Epidermal melanocyte (primary cell): ENCODE data around the gene MTCH1.

Experiments
- DNase-seq: peaks from one replicate; pipeline ENCODE4 v3.0.0; 2011; ENCODE audit warnings: low spot score; ENCODE audit not compliant: insufficient read length

MTCH1 gene

DNA sequence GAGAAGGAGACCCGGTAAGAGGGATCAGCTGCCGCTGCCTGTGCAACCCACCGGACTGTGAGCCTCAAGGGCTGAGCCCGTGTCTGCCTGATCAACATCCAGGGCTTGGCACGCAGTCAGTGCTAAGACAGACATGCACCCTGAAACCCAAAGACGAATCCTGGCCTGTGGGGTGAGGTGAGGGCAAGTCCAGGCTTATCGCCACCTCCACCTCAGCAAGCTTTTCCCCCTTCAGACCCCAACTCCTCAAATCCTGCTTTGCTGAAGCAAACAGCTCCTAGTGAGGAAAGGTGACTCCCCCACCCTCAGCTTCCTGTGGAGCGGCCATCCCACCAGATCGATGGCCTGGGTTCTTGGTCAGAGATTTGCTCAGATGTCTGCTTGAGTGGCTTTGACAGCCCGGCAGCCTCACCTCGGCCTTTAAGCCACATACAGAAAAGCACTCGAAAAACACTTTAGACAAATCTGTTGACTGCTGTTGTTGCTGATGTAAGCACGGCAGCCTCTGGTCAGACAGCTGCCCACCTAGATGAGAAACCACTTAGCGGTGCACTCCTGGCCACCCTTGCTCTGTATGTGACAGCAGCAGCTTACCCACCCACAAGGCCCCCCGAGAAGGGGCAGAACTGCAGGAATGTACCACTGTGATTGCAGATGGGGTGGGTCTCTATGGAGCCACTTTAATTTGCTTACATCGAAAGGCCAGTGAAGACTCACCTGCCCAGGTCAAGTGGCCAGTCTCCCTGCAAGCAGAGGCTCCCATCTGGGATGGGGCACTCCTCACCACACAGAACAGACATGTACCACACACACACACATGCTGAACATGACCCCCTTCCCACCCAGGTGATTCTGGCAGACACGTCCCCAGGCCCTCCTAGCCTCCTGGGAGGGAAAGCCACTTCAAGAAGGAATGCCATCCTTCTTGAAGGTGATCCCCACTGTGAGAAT is 14.8 kb downstream of the MTCH1 start:
- no peak for DNase-seq

DNA sequence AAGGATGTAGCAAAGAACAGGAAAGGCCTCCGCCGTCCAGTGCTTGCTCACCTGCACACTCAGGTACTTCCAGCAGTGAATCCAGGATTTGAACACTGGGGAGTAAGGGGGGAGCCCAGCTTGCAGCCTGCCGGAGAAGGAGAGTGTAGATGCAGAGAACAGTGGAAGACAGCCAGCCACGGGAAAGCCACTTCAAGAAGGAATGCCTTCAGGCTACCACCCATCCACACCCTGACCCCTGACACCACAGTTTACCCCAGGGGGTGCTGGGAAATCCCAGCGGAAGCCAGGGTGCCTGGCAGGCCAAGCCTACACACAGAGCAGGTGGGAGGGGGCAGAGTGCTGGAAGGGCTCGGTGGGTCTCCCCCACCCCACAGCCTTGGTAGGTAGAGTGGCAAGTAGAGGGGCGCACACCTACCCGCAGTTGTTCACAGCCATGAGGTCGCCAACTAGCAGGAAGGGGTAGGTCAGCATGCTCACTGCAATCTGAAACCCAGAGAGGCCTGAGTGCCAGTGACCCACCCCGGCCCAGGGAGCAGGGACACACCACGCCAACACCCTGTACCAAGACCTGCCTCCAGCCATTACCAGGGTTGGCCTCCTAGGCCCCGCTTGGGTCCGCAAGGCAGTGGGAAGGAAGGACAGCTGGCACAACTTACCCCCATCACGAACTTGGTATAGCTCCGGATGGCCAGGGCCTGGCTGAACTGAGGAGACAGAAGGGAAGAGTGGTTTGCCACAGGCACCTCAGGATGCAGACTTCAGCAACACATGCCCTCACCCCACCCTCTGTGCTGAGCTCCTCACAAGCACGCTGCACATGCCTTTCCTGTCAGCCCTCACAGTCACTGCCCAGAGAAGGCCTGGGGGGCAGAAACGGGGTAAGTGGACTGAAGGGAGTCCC is 15.8 kb downstream of the MTCH1 start:
- no peak for DNase-seq

DNA sequence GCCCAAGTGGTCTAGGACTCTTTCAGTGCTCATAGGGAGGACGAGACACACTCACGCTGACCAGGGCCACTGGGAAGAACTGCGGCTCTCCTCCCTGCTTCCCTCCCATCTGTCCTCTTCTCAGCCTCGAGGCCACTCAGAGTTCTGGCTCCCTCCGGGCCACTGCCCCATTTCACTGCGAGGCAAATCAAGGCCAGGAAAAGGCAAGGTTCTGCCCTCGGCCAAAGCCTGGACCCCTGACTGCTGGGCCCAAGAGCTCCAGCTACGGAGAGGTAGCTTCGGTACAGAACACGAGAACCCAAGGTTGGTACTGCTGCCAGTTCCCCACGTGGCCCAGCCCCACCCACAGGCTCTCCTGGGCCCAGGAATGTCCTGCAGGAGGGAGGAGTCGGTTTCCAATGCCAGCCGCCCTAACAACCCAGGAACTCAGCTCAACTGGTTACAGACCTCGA is 16.7 kb downstream of the MTCH1 start:
- no peak for DNase-seq

DNA sequence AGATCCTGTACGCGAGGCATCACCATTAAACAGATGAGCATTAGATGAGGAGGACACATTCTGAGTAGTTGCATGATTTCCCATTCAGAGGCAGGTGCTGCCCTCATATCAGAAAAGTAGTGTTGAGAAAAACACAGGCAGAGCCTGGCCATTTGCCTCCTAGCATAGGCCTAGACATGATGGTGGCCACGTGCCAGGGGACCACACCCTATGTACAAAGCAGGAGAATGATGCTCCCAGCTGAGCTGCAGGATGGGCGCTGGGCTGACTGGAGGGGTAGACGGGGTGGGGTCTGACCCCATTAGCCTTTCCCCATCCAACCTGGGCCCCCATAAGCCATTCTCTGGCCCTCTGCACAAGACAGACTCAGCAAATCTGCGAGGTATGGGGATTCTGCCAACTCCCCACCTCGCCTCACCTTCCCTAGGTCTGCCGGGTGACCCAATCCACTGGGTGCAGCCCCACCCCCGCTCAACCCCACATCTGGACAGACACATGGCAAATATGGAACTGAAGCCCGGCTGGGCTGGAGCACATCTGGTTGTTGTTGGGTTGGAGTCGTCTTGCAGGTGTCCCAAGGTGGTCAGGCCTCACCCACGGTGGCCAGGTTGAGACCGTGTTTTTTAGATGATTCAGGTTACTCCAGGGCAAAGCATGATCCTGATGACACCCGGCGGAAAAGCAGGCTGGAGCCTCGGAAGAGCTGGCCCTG is 17.6 kb downstream of the MTCH1 start:
- no peak for DNase-seq

DNA sequence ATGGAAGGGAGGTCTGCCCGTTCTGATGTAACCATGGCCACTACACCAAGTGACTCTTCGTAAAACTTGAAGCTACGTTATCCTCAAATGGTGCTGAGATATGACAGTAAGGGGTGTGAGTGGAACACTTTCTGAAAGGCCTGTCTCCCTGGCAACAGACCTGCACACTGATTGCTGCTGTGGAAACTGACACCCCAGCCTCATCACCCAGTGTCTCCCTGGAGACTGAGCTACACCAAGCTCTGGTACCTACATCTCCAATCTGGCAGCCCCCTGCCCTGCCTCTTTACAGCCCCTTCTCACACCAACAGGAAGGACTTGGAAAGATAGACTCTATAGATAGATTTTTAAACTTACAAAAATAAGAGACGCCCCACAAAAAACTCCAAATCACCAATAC is 18.2 kb downstream of the MTCH1 start:
- DNase-seq = no peak

DNA sequence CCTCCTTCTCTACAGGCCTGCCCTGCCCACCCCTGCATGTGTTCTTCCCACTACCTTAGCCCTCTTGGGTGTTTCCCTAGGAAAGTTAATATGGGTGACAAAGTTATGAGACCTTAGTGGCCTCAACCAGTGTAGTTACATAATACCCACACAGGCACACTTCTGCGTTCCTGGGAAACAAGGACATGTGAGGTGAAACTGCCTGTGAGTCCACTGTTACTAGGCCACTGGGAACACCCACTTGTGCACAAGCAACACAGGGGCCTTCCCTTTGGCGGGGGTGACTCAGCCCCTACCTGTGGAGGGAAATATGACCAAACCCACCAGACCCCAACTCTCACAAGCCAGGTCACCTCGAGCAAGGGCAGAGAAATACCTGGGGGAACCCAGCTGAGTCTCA is 18.7 kb downstream of the MTCH1 start:
- no peak for DNase-seq

DNA sequence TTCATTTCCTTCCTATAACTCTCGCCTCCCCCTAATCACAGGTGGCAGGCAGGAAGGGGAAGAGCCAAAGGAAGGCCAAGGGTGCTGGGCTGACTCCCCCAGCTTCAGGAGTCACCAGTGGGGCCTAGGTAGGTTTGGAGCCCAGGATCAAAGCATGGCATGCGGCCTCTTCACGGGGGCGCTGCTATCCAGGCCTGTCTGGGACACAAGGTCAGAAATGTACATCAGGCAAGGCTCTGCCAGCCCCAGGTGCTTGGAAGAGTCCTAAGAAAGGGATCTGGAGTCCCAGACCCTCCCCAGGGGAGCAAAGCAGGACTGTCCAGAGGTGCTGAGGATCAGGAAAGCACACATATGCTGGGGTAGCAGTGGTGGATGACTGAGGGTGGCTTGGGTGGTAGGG is 21.1 kb downstream of the MTCH1 start:
- no peak for DNase-seq

DNA sequence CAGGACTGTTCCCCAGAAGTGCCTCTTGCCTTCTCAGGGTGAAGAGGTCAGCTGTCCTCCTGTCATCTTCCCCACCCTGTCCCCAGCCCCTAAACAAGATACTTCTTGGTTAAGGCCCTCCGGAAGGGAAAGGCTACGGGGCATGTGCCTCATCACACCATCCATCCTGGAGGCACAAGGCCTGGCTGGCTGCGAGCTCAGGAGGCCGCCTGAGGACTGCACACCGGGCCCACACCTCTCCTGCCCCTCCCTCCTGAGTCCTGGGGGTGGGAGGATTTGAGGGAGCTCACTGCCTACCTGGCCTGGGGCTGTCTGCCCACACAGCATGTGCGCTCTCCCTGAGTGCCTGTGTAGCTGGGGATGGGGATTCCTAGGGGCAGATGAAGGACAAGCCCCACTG is 21.6 kb downstream of the MTCH1 start:
- no peak for DNase-seq

DNA sequence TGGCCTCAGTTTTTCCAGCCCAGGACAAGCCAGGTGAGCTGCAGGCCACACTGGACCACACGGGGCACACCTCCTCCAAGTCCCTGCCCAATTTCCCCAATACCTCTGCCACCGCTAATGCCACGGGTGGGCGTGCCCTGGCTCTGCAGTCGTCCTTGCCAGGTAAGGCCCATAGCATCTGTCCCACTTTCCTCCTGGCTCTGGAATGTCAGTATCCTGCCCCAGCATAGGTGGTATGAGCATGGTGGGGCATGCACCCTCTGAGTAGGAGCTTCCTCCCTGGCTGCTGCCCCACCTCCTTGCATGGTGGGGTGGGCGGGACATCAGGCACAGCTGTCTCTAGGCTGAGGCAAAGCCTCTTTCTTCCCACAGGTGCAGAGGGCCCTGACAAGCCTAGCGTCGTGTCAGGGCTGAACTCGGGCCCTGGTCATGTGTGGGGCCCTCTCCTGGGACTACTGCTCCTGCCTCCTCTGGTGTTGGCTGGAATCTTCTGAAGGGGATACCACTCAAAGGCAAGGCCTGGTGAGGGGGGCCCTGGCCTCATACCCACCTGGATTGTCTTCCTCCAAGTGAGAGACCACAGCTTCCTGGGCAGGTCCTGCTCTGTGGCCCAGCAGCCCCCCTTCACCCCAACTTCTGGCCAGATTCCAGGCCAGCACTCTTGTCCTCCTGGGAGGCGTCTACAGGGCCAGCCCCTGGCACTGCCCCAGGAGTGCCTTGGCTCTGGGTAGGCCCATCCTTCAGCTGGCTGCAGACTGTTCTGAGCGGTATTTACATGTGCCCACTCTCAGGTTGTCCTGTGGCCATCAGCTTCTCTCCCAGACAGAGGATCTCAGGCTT is 22.3 kb downstream of the MTCH1 start:
- DNase-seq = no peak

DNA sequence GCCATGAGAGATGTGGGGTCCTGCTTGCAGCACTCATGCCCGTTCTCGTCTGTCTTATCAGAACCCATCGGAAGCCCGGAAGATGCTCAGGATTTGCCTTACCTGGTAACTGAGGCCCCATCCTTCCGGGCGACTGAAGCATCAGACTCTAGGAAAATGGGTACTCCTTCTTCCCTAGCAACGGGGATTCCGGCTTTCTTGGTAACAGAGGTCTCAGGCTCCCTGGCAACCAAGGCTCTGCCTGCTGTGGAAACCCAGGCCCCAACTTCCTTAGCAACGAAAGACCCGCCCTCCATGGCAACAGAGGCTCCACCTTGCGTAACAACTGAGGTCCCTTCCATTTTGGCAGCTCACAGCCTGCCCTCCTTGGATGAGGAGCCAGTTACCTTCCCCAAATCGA is 23.1 kb downstream of the MTCH1 start:
- DNase-seq = no peak

DNA sequence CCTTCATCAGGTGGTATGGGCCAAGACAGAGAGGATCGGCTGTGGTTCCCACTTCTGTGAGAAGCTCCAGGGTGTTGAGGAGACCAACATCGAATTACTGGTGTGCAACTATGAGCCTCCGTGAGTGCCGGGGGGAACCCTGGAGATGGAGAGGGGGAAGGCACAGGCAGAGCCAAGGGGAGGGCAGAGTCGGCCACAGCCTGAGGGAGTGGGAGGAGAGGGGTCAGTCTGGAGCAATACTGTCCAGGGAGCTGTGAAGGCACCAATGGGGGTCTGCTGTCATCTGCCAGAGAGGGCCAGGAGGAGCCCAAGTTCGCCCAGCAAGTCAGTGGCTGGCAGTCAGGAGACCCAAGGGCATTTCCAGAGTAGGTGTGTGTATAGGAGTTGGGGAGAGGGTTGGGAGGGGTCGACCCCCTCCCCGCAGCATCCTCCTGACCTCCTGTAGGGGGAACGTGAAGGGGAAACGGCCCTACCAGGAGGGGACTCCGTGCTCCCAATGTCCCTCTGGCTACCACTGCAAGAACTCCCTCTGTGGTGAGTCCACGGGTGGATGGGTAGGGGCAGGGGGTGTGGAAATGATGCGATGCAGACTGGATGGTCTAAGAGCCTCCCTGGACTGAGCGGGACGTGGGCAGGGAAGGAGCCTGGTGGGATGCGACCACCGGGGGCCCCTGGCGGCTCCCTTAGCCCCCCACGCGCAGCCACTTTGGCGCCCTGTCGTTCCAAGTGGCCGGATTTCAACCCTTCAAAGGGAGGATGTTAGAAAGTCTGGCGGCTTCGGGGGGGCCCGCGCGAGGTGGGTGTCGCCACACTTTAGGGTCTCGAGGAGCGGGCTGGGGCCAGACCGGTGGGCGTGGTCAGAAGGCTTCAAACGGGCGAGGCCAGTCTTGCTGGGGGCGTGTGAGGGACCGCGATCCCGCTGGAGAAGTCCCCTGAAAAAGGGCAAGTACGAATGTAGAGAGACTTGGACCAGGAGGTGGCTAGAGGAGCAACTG is 24.3 kb downstream of the MTCH1 start:
- no peak for DNase-seq

DNA sequence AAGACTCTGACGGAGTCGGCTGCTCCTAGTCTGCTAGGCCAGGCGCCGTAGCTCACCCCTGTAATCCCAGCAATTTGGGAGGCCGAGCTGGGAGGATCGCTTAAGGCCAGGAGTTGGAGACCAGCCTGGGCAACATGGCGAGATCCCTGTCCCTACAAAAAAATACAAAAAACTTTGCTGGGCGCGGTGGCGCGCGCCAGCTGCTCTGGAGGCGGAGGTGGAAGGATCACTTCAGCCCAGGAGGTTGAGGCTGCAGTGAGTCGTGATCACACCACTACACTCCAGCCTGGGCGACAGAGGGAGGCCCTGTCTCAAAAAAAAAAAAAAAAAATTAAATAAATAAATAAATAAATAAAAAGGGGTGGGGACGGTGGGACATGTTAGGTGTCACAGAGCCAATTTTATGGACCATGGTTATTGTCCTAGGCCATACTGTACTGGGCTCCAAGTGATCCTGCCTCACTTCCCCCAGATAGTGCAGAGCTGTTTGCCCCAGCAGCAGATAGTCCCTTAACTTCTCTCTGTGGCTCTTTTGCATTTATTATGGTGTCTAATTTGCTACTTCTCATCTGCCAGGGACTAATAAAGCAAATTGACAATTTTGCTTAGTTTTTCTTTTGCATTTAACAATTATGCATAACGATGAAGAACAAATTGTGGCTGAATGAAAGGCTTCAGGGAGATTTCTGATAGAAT is 26.3 kb downstream of the MTCH1 start:
- DNase-seq = no peak

DNA sequence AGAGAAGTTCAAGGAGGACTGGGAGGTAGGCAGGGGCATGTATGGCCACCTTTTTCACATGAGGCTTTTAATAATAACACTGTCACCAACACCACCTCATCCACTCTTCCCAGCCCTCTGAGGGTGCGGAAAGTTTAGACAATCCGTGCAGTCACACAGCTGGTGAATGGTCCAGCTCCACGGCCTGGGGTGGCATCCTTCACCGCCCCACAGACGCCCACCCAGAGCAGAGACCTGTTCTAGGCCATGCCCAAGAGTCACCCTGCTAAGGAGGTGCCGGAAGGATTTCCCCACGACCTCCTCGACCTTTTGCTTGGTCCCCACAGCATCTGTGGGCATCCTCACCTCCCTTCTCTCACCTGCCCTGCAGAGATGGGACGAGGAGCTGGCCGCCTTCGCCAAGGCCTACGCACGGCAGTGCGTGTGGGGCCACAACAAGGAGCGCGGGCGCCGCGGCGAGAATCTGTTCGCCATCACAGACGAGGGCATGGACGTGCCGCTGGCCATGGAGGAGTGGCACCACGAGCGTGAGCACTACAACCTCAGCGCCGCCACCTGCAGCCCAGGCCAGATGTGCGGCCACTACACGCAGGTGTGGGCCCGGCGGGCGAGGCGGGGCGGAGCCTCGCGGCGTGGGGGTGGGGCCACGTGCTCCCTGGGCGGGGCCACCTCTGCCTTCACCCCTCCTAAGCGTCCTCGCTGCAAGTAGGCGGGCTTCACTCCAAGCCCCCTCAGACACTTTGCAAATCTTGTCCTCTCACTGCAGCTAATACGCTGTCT is 27.0 kb downstream of the MTCH1 start:
- no peak for DNase-seq

DNA sequence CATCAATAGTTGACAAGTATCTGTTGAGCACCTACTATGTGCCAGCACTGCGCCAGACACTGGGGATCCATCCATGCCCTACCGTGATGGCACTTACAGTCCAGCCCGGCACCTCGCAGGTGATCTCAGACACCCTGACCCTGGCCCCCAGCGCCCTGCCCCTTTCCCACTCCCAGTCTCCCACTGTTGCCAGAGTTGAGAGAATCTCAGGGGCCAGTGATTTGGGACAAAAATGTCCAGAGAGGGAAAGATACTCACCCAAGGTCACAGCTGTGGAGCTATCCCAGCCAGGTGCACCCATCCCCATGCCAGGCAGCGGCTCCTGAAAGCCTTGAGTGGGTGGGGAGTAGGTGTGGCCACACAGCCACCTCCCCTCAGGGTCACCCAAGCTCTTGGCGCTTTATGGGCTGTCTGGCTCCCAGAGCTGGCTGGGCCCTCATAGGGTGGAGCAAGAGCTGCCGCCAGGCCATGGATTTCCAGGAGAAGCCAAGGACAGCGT is 28.2 kb downstream of the MTCH1 start:
- DNase-seq = no peak

DNA sequence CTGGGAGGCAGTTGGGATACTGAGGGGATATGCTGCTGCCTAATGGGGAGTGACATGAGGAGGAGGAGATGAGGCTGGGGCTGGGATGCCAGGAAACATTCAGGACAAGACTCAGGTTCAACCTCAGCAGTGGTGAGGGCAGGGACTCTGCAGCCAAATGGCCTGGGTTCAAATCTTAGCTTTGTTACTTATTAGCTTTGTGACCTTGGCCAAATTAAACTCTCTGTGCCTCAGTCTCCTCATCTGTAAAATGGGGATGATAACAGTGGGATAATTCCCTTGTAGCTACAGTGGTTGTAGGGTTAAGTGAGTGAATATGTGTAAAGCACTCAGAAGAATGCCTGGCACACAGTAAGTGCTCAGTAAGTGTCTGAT is 29.6 kb downstream of the MTCH1 start:
- no peak for DNase-seq

DNA sequence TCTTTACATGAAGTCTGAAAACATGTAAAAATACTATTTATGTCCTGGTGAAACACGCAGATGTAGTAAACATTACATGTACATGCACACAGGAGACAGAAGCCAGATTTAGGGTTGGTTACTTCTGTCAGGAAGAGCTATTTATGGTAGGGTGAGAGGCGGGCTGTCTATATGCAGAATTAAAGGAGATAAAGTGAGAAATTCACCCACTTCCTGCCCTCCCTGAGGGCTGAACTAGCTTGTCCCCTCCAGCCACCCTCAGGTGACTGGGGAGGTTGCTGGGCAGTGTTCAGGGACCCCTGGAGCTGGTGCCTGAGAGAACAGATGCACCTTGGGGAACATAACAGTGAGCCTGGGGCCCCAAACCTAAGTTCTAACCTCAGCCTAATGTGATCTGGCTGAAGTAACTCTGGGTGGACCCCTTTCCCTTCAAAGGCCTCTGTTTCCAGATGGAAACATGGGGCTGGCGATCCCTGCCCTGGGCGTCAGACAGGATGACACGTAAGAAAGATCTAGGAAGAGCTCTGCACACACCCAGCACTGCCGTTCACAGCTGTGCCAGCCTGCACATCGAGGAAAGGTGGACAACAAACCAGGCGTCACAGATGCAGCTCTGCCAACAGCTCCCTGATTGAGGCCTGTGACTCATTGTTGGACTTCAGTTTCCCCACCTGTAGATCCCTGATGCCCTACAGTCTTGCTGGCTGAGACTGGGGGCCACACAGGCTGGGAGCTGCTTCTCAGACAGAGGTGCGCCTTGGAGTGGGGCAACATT is 30.1 kb downstream of the MTCH1 start:
- no peak for DNase-seq

DNA sequence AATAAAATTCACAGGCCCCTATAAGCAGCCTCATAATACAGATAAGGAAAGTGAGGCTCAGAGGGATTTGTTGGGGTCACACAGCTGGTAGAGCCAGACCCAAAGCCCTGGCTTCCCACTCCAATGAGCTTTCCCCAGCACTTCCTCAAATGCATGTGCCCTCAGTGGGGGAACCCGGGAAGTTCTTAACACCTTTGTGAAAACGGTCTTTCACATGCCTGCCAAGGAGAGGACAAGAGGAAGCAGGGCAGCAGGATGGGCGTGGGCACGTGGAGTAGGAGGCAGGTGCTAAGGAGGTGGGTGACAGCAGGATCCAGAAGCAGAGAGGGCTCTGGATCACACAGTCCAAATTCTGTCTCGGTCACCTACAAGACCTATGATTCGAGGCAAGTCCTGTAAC is 30.9 kb downstream of the MTCH1 start:
- no peak for DNase-seq
